GM21423 (cell line): ENCODE measurements around the gene MEGF11.

ENCODE experiments used
- ATAC-seq: cut with Tn5 transposase; IDR thresholded peaks from one replicate; pipeline ENCODE4 v1.9.1; 2021; ENCODE audit warnings: mild to moderate bottlenecking, moderate library complexity; ENCODE audit not compliant: unreplicated experiment

Gene MEGF11

GRCh38 chr15:66124651-66125050, 128.9 kb downstream of the MEGF11 start:
- no peak for ATAC-seq

GRCh38 chr15:66123799-66124198, 129.8 kb downstream of the MEGF11 start:
- ATAC-seq, result no peak

- no peak for ATAC-seq
Observed at GRCh38 chr15:66120422-66120821, 133.1 kb downstream of the MEGF11 start.

- no peak for ATAC-seq
Observed at GRCh38 chr15:66117841-66118240, 135.7 kb downstream of the MEGF11 start.

GRCh38 chr15:66115568-66116206, 137.9 kb downstream of the MEGF11 start:
- ATAC-seq, result no peak

GRCh38 chr15:66114863-66115425, 138.6 kb downstream of the MEGF11 start:
- no peak for ATAC-seq

- ATAC-seq, result no peak
Observed at GRCh38 chr15:66112388-66112787, 141.2 kb downstream of the MEGF11 start.

GRCh38 chr15:66111363-66111762, 142.2 kb downstream of the MEGF11 start:
- no peak for ATAC-seq

- ATAC-seq, result no peak
Observed at GRCh38 chr15:66110864-66111263, 142.7 kb downstream of the MEGF11 start.

- ATAC-seq, result no peak
Observed at GRCh38 chr15:66109826-66110225, 143.7 kb downstream of the MEGF11 start.

GRCh38 chr15:66108483-66109265, 144.9 kb downstream of the MEGF11 start:
- no peak for ATAC-seq

- no peak for ATAC-seq
Observed at GRCh38 chr15:66107070-66107469, 146.5 kb downstream of the MEGF11 start.

- no peak for ATAC-seq
Observed at GRCh38 chr15:66105286-66106265, 148.0 kb downstream of the MEGF11 start.

GRCh38 chr15:66103293-66103590, 150.3 kb downstream of the MEGF11 start:
- no peak for ATAC-seq

GRCh38 chr15:66102563-66103292, 150.8 kb downstream of the MEGF11 start:
- no peak for ATAC-seq

- no peak for ATAC-seq
Observed at GRCh38 chr15:66101715-66102395, 151.7 kb downstream of the MEGF11 start.

- no peak for ATAC-seq
Observed at GRCh38 chr15:66100761-66101160, 152.8 kb downstream of the MEGF11 start.

GRCh38 chr15:66099950-66100671, 153.4 kb downstream of the MEGF11 start:
- no peak for ATAC-seq

GRCh38 chr15:66098022-66098363, 155.6 kb downstream of the MEGF11 start:
- no peak for ATAC-seq
